ENCODE measurements around the gene SHANK2.

DNA sequence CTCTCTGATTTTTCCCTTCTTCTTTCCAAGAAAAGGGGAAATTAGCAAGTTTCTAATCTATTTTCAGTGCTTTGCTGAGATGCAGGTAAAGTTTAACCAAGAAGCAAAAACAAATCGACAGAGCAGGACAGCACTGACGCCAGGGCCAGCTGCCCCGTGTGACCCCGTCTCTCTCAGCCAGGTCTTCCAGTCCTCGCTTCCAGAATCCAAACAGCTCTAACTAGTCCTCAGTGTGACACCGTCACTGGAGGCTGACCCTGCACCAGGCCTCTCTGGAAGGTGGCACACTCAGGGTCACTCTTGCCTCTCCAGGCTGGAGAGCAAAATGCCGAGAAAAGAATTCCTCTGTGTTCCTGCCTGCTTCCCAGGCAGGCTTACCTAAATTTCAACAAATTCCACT is 44.8 kb downstream of the SHANK2 start:
- no peak for TF ChIP-seq SUZ12 (IDR thresholded peaks at IDR 0.05; ENCODE audit: extremely low read depth, insufficient read depth, insufficient read length)
- no peak for TF ChIP-seq ZNF274 (IDR thresholded peaks at IDR 0.05; ENCODE audit: low read depth, low read length)
